Neural progenitor cell (in vitro differentiated cells): ENCODE measurements around the gene TREM1. TPM values are rescaled to one million over a fixed set of nuclear protein-coding genes. Genes with fewer than 3 reads are reported as not detected.

ENCODE experiments used
- DNase-seq: peaks from one replicate; pipeline ENCODE4 v3.0.0-alpha.2; 2016; ENCODE audit warnings: low spot score
- H2AFZ ChIP-seq: fragments of 200-600 bp; sonication (generic); replicated peaks from 2 replicates; pipeline ENCODE4 v1.6.1; 2016; ENCODE audit warnings: antibody characterized with exemption
- H3F3A ChIP-seq: fragments of 200-600 bp; sonication (generic); 2 replicates; pipeline ENCODE4 v1.6.1; 2016; ENCODE audit warnings: antibody characterized with exemption, low read depth
- H3K27ac ChIP-seq: fragments of 200-600 bp; sonication (generic); 2 replicates; pipeline ENCODE4 v1.5.1; 2016; ENCODE audit warnings: mild to moderate bottlenecking
- H3K27me3 ChIP-seq: fragments of 200-600 bp; sonication (generic); 2 replicates; pipeline ENCODE4 v1.6.1; 2016; ENCODE audit warnings: mild to moderate bottlenecking, moderate library complexity
- H3K36me3 ChIP-seq: fragments of 200-600 bp; sonication (generic); 2 replicates; pipeline ENCODE4 v1.5.1; 2016
- H3K4me1 ChIP-seq: fragments of 200-600 bp; sonication (generic); 2 replicates; pipeline ENCODE4 v1.6.1; 2016; ENCODE audit warnings: mixed run types
- H3K4me2 ChIP-seq: fragments of 200-600 bp; sonication (generic); 2 replicates; pipeline ENCODE4 v1.6.1; 2016
- H3K4me3 ChIP-seq: fragments of 200-600 bp; sonication (generic); 2 replicates; pipeline ENCODE4 v1.5.1; 2016
- H3K79me2 ChIP-seq: fragments of 200-600 bp; sonication (generic); 2 replicates; pipeline ENCODE4 v1.6.1; 2016; ENCODE audit warnings: low read depth
- H3K9ac ChIP-seq: fragments of 200-600 bp; sonication (generic); 2 replicates; pipeline ENCODE4 v1.6.1; 2016
- H3K9me3 ChIP-seq: fragments of 200-600 bp; sonication (generic); 2 replicates; pipeline ENCODE4 v1.5.1; 2016; ENCODE audit warnings: low read depth
- H4K20me1 ChIP-seq: fragments of 200-600 bp; sonication (generic); 2 replicates; pipeline ENCODE4 v1.6.1; 2016; ENCODE audit warnings: low read depth
- H3K27ac Mint-ChIP-seq: 3 replicates; pipeline ENCODE4 v1.8.0; 2021; ENCODE audit warnings: mixed read lengths
- H3K27me3 Mint-ChIP-seq: 2 replicates; pipeline ENCODE4 v1.8.0; 2022; ENCODE audit warnings: low read depth, mild to moderate bottlenecking, inconsistent platforms, moderate library complexity, mixed read lengths; ENCODE audit not compliant: insufficient read depth
- H3K36me3 Mint-ChIP-seq: 3 replicates; pipeline ENCODE4 v1.8.0; 2021; ENCODE audit warnings: mixed read lengths
- H3K4me1 Mint-ChIP-seq: 3 replicates; pipeline ENCODE4 v1.8.0; 2021; ENCODE audit warnings: mixed read lengths
- H3K4me3 Mint-ChIP-seq: 3 replicates; pipeline ENCODE4 v1.8.0; 2021; ENCODE audit warnings: mild to moderate bottlenecking, moderate library complexity, mixed read lengths
- H3K9me3 Mint-ChIP-seq: 3 replicates; pipeline ENCODE4 v1.8.0; 2020; ENCODE audit warnings: mixed read lengths
- EZH2 ChIP-seq: fragments of 200-600 bp; sonication (generic); IDR thresholded peaks from 2 replicates; pipeline ENCODE4 v1.6.1; 2017; ENCODE audit warnings: antibody characterized with exemption, mild to moderate bottlenecking, moderate library complexity
- EZH2phosphoT487 ChIP-seq: fragments of 200-600 bp; sonication (generic); IDR thresholded peaks from 2 replicates; pipeline ENCODE4 v1.6.1; 2017; ENCODE audit warnings: antibody characterized with exemption
- total RNA-seq: library from RNA; depleted of rRNA; stranded (reverse); fragments of >200 nt; gene quantifications from 2 replicates; pipeline ENCODE4 v1.2.3, GENCODE V29; 2015; ENCODE audit warnings: low replicate concordance
- TF ChIP-seq, protein P1 (sequence below): fragments of 200-600 bp; sonication (generic); IDR thresholded peaks from 2 replicates; pipeline ENCODE4 v1.5.1; 2017; ENCODE audit warnings: antibody characterized with exemption, mild to moderate bottlenecking

Gene TREM1
- total RNA-seq, 1 donor from 2014 or later: not detected

GRCh38 chr6:41325446-41326066 lies 39.1 kb upstream of the TREM1 start:
- no peaks in the 10 kb centered on the region for H3K4me1 Mint-ChIP-seq
- H2AFZ ChIP-seq: peak overlapping the region; percentile 55
- no peak overlapping the region for H3K4me3 Mint-ChIP-seq
- no peak overlapping the region for H3K27ac ChIP-seq
- H3K27ac Mint-ChIP-seq: no peak overlapping the region
- H3K9me3 ChIP-seq: no peaks in the 10 kb centered on the region
- H3K27me3 ChIP-seq: peaks cover 27% of the 10 kb centered on the region
- no peak overlapping the region for H3K4me2 ChIP-seq
- no peaks in the 10 kb centered on the region for H3K27me3 Mint-ChIP-seq
- H3K9me3 Mint-ChIP-seq: no peaks in the 10 kb centered on the region
- no peaks in the 10 kb centered on the region for H3K36me3 ChIP-seq
- no peaks in the 10 kb centered on the region for H3K79me2 ChIP-seq
- TF ChIP-seq EZH2 (no peak), EZH2phosphoT487 (no peak)
- TF ChIP-seq, protein P1, sequence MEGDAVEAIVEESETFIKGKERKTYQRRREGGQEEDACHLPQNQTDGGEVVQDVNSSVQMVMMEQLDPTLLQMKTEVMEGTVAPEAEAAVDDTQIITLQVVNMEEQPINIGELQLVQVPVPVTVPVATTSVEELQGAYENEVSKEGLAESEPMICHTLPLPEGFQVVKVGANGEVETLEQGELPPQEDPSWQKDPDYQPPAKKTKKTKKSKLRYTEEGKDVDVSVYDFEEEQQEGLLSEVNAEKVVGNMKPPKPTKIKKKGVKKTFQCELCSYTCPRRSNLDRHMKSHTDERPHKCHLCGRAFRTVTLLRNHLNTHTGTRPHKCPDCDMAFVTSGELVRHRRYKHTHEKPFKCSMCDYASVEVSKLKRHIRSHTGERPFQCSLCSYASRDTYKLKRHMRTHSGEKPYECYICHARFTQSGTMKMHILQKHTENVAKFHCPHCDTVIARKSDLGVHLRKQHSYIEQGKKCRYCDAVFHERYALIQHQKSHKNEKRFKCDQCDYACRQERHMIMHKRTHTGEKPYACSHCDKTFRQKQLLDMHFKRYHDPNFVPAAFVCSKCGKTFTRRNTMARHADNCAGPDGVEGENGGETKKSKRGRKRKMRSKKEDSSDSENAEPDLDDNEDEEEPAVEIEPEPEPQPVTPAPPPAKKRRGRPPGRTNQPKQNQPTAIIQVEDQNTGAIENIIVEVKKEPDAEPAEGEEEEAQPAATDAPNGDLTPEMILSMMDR: no peak
- no peak for DNase-seq
- no peaks in the 10 kb centered on the region for H3F3A ChIP-seq
- no peaks in the 10 kb centered on the region for H3K36me3 Mint-ChIP-seq
- H3K4me1 ChIP-seq: no peaks in the 10 kb centered on the region
- H3K4me3 ChIP-seq: no peak overlapping the region
- H4K20me1 ChIP-seq: no peaks in the 10 kb centered on the region
- no peak overlapping the region for H3K9ac ChIP-seq

GRCh38 chr6:41321183-41321582 lies 34.7 kb upstream of the TREM1 start:
- no peak overlapping the region for H3K4me3 ChIP-seq
- no peaks in the 10 kb centered on the region for H3K9me3 Mint-ChIP-seq
- peaks cover 42% of the 10 kb centered on the region for H3K27me3 ChIP-seq
- H3K4me3 Mint-ChIP-seq: no peak overlapping the region
- H3K4me1 ChIP-seq: peaks cover 7% of the 10 kb centered on the region
- no peak overlapping the region for H3K27ac Mint-ChIP-seq
- no peak overlapping the region for H3K4me2 ChIP-seq
- H3K27me3 Mint-ChIP-seq: peaks cover 7% of the 10 kb centered on the region
- TF ChIP-seq, protein P1: no peak
- TF ChIP-seq EZH2: no peak
- no peak for TF ChIP-seq EZH2phosphoT487
- H3K36me3 ChIP-seq: no peaks in the 10 kb centered on the region
- no peak for DNase-seq
- H3K36me3 Mint-ChIP-seq: no peaks in the 10 kb centered on the region
- no peaks in the 10 kb centered on the region for H4K20me1 ChIP-seq
- peaks cover 13% of the 10 kb centered on the region for H3K4me1 Mint-ChIP-seq
- H3K9ac ChIP-seq: no peak overlapping the region
- no peak overlapping the region for H2AFZ ChIP-seq
- H3K9me3 ChIP-seq: no peaks in the 10 kb centered on the region
- H3K27ac ChIP-seq: no peak overlapping the region
- H3F3A ChIP-seq: no peaks in the 10 kb centered on the region
- H3K79me2 ChIP-seq: no peaks in the 10 kb centered on the region

- H3K79me2 ChIP-seq: no peaks in the 10 kb centered on the region
- peaks cover 16% of the 10 kb centered on the region for H3K4me1 ChIP-seq
- no peaks in the 10 kb centered on the region for H4K20me1 ChIP-seq
- Mint-ChIP-seq H3K4me3 (peak overlapping the region; percentile 73), H3K9me3 (no peaks in the 10 kb centered on the region), H3K36me3 (no peaks in the 10 kb centered on the region), H3K27me3 (peaks cover 7% of the 10 kb centered on the region), H3K27ac (no peak overlapping the region), H3K4me1 (peaks cover 13% of the 10 kb centered on the region)
- no peaks in the 10 kb centered on the region for H3K9me3 ChIP-seq
- peak; percentile 93 for DNase-seq
- H3K9ac ChIP-seq: no peak overlapping the region
- no peak overlapping the region for H3K27ac ChIP-seq
- H3K27me3 ChIP-seq: peaks cover 27% of the 10 kb centered on the region
- peak overlapping the region; percentile 91 for H2AFZ ChIP-seq
- TF ChIP-seq EZH2phosphoT487 (no peak), EZH2 (no peak)
- TF ChIP-seq, protein P1: peak; percentile 99
- H3K4me2 ChIP-seq: peak overlapping the region; percentile 79
- peaks cover 6% of the 10 kb centered on the region for H3F3A ChIP-seq
- H3K36me3 ChIP-seq: no peaks in the 10 kb centered on the region
- peak overlapping the region; percentile 39 for H3K4me3 ChIP-seq
Measured at GRCh38 chr6:41318654-41319565, 32.4 kb upstream of the TREM1 start.
